ENCODE measurements around the gene SMIM8. TPM values are rescaled to one million over a fixed set of nuclear protein-coding genes. Genes with fewer than 3 reads are reported as not detected.

The SMIM8 gene
- total and polyA plus RNA-seq, 2 experiments from 2014 or later, result 11.4 to 23.5 TPM

GRCh38 chr6:87333591-87334181 lies 11.3 kb downstream of the SMIM8 start:
- no peaks in the 10 kb centered on the region for H3K9me2 ChIP-seq (ENCODE audit: insufficient read depth)
- H3K4me1 ChIP-seq (ENCODE audit: insufficient read depth), result peaks cover 28% of the 10 kb centered on the region
- no peaks in the 10 kb centered on the region for H3K36me3 ChIP-seq (ENCODE audit: insufficient read depth)
- H3K4me2 ChIP-seq, result no peak overlapping the region
- peaks cover 31% of the 10 kb centered on the region for H3K4me1 Mint-ChIP-seq
- no peak for ATAC-seq
- peaks cover 32% of the 10 kb centered on the region for H3K79me2 ChIP-seq (replicated peaks; ENCODE audit: insufficient read depth)
- DNase-seq (ENCODE audit: low spot score), result no peak
- H4K20me1 ChIP-seq (replicated peaks; ENCODE audit: insufficient read depth), result no peaks in the 10 kb centered on the region
- TF ChIP-seq NANOG (IDR thresholded peaks at IDR 0.05; ENCODE audit: borderline replicate concordance) (no peak), ZNF331 (CRISPR knock-in tag; IDR thresholded peaks at IDR 0.05; ENCODE audit: low read depth) (no peak), EZH2phosphoT487 (IDR thresholded peaks at IDR 0.05; ENCODE audit: unreplicated experiment) (no peak), JUNB (IDR thresholded peaks at IDR 0.05; ENCODE audit: unreplicated experiment) (no peak)
- TF ChIP-seq, protein P1, sequence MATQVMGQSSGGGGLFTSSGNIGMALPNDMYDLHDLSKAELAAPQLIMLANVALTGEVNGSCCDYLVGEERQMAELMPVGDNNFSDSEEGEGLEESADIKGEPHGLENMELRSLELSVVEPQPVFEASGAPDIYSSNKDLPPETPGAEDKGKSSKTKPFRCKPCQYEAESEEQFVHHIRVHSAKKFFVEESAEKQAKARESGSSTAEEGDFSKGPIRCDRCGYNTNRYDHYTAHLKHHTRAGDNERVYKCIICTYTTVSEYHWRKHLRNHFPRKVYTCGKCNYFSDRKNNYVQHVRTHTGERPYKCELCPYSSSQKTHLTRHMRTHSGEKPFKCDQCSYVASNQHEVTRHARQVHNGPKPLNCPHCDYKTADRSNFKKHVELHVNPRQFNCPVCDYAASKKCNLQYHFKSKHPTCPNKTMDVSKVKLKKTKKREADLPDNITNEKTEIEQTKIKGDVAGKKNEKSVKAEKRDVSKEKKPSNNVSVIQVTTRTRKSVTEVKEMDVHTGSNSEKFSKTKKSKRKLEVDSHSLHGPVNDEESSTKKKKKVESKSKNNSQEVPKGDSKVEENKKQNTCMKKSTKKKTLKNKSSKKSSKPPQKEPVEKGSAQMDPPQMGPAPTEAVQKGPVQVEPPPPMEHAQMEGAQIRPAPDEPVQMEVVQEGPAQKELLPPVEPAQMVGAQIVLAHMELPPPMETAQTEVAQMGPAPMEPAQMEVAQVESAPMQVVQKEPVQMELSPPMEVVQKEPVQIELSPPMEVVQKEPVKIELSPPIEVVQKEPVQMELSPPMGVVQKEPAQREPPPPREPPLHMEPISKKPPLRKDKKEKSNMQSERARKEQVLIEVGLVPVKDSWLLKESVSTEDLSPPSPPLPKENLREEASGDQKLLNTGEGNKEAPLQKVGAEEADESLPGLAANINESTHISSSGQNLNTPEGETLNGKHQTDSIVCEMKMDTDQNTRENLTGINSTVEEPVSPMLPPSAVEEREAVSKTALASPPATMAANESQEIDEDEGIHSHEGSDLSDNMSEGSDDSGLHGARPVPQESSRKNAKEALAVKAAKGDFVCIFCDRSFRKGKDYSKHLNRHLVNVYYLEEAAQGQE (IDR thresholded peaks at IDR 0.05; ENCODE audit: unreplicated experiment), result no peak
- H3K9me3 Mint-ChIP-seq, result peaks cover 5% of the 10 kb centered on the region; the same call in 2 of the 3 replicates
- no peak overlapping the region for H3K4me3 Mint-ChIP-seq
- H3F3A ChIP-seq (replicated peaks; ENCODE audit: low read depth), result no peaks in the 10 kb centered on the region
- peaks cover 9% of the 10 kb centered on the region; the same call in 1 of the 3 replicates for H3K36me3 Mint-ChIP-seq (ENCODE audit: low read depth)
- H3K27ac ChIP-seq (ENCODE audit: low read depth), result no peak overlapping the region
- H3K27ac Mint-ChIP-seq, result peak overlapping the region; percentile 55; the same call in 1 of the 2 replicates
- no peaks in the 10 kb centered on the region for H3K27me3 Mint-ChIP-seq (ENCODE audit: insufficient read depth, low read depth, poor library complexity)
- no peak overlapping the region for H3K4me3 ChIP-seq
- H3K27me3 ChIP-seq (ENCODE audit: insufficient read depth), result no peaks in the 10 kb centered on the region
- no peak overlapping the region for H2AFZ ChIP-seq

GRCh38 chr6:87334683-87335082 lies 12.3 kb downstream of the SMIM8 start:
- H3K36me3 Mint-ChIP-seq (ENCODE audit: low read depth), result peaks cover 4% of the 10 kb centered on the region; the same call in 1 of the 3 replicates
- Histone ChIP-seq H2AFZ (no peak overlapping the region), H4K20me1 (replicated peaks; ENCODE audit: insufficient read depth) (no peaks in the 10 kb centered on the region), H3K9me2 (ENCODE audit: insufficient read depth) (no peaks in the 10 kb centered on the region), H3K36me3 (ENCODE audit: insufficient read depth) (no peaks in the 10 kb centered on the region), H3F3A (replicated peaks; ENCODE audit: low read depth) (no peaks in the 10 kb centered on the region), H3K4me3 (no peak overlapping the region), H3K27ac (ENCODE audit: low read depth) (no peak overlapping the region), H3K27me3 (ENCODE audit: insufficient read depth) (no peaks in the 10 kb centered on the region), H3K4me1 (ENCODE audit: insufficient read depth) (peaks cover 23% of the 10 kb centered on the region), H3K79me2 (replicated peaks; ENCODE audit: insufficient read depth) (peaks cover 26% of the 10 kb centered on the region), H3K4me2 (no peak overlapping the region)
- no peaks in the 10 kb centered on the region for H3K27me3 Mint-ChIP-seq (ENCODE audit: insufficient read depth, low read depth, poor library complexity)
- ATAC-seq (no peak), DNase-seq (ENCODE audit: low spot score) (no peak)
- peaks cover 23% of the 10 kb centered on the region for H3K4me1 Mint-ChIP-seq
- no peak overlapping the region for H3K4me3 Mint-ChIP-seq
- no peak overlapping the region for H3K27ac Mint-ChIP-seq
- no peaks in the 10 kb centered on the region for H3K9me3 Mint-ChIP-seq
- TF ChIP-seq, protein P1 (IDR thresholded peaks at IDR 0.05; ENCODE audit: unreplicated experiment), result no peak
- no peak for TF ChIP-seq ZNF462 (CRISPR knock-in tag; IDR thresholded peaks at IDR 0.05)

Measured in GM23338 (cell line).